Measurements from ENCODE around the gene SPG7. TPM values are rescaled to one million over a fixed set of nuclear protein-coding genes. Genes with fewer than 3 reads are reported as not detected.

SPG7 gene
- polyA plus RNA-seq, 1 experiment, result 50.1 TPM

- ChIA-PET CTCF (no interaction called here), POLR2A (no interaction called here)
- Histone ChIP-seq H3K27me3 (ENCODE audit: control insufficient read depth, insufficient read depth, low read length) (no peaks in the 10 kb centered on the region), H3K9me3 (ENCODE audit: control insufficient read depth, insufficient read depth, low read length) (peaks cover 4% of the 10 kb centered on the region; the same call in 1 of the 2 replicates), H3K27ac (ENCODE audit: low read depth, low read length) (no peak overlapping the region), H3K4me3 (ENCODE audit: low read depth, low read length) (no peak overlapping the region)
- DNase-seq (ENCODE audit: low read depth, low spot score), result no peak
- TF ChIP-seq CTCF (IDR thresholded peaks at IDR 0.05; ENCODE audit: low read depth, low read length), result no peak
Observed at GRCh38 chr16:89522287-89522686, 14.1 kb downstream of the SPG7 start.

- no peak overlapping the region for H3K4me3 ChIP-seq (ENCODE audit: low read depth, low read length)
- ChIA-PET POLR2A (interaction anchor here (0.6 kb wide), 1 partner anchor 76 kb away, joined by 10 read pairs; no protein-coding TSS in a partner anchor), CTCF (no interaction called here)
- TF ChIP-seq CTCF (IDR thresholded peaks at IDR 0.05; ENCODE audit: low read depth, low read length), result no peak
- no peaks in the 10 kb centered on the region for H3K9me3 ChIP-seq (ENCODE audit: control insufficient read depth, insufficient read depth, low read length)
- H3K27me3 ChIP-seq (ENCODE audit: control insufficient read depth, insufficient read depth, low read length), result no peaks in the 10 kb centered on the region
- H3K27ac ChIP-seq (ENCODE audit: low read depth, low read length), result no peak overlapping the region
- no peak for DNase-seq (ENCODE audit: low read depth, low spot score)
Observed at GRCh38 chr16:89523680-89524344, 15.6 kb downstream of the SPG7 start.

- POLR2A ChIA-PET, result no interaction called here
- H3K27me3 ChIP-seq (ENCODE audit: control insufficient read depth, insufficient read depth, low read length), result no peaks in the 10 kb centered on the region
- H3K9me3 ChIP-seq (ENCODE audit: control insufficient read depth, insufficient read depth, low read length), result no peaks in the 10 kb centered on the region
- CTCF ChIA-PET, result no interaction called here
- no peak for DNase-seq (ENCODE audit: low read depth, low spot score)
- H3K4me3 ChIP-seq (ENCODE audit: low read depth, low read length), result no peak overlapping the region
- H3K27ac ChIP-seq (ENCODE audit: low read depth, low read length), result no peak overlapping the region
- TF ChIP-seq CTCF (IDR thresholded peaks at IDR 0.05; ENCODE audit: low read depth, low read length), result no peak
Observed at GRCh38 chr16:89525146-89525913, 17.1 kb downstream of the SPG7 start.

GRCh38 chr16:89529097-89529496 lies 20.9 kb downstream of the SPG7 start:
- no peaks in the 10 kb centered on the region for H3K27me3 ChIP-seq (ENCODE audit: control insufficient read depth, insufficient read depth, low read length)
- TF ChIP-seq CTCF (IDR thresholded peaks at IDR 0.05; ENCODE audit: low read depth, low read length), result no peak
- no peak for DNase-seq (ENCODE audit: low read depth, low spot score)
- CTCF ChIA-PET, result no interaction called here
- no peaks in the 10 kb centered on the region for H3K9me3 ChIP-seq (ENCODE audit: control insufficient read depth, insufficient read depth, low read length)
- no peak overlapping the region for H3K27ac ChIP-seq (ENCODE audit: low read depth, low read length)
- POLR2A ChIA-PET, result interaction anchor here (0.6 kb wide), 1 partner anchor 13 kb away, joined by 7 read pairs; no protein-coding TSS in a partner anchor
- H3K4me3 ChIP-seq (ENCODE audit: low read depth, low read length), result no peak overlapping the region
